Type B pancreatic cell (in vitro differentiated cells): Measurements from ENCODE around the gene OR10A7. TPM values are rescaled to one million over a fixed set of nuclear protein-coding genes. Genes with fewer than 3 reads are reported as not detected.

Source experiments
- DNase-seq: peaks from one replicate; pipeline ENCODE4 v3.0.0; 2021; ENCODE audit warnings: mixed read lengths; ENCODE audit not compliant: unreplicated experiment; ENCODE audit errors: extremely low spot score
- H3K27ac Mint-ChIP-seq: 2 replicates; pipeline ENCODE4 v1.8.0; 2021; ENCODE audit warnings: mild to moderate bottlenecking, mixed read lengths
- H3K27me3 Mint-ChIP-seq: 2 replicates; pipeline ENCODE4 v1.8.0; 2021; ENCODE audit warnings: mixed read lengths
- H3K36me3 Mint-ChIP-seq: 2 replicates; pipeline ENCODE4 v1.8.0; 2021; ENCODE audit warnings: mixed read lengths
- H3K4me1 Mint-ChIP-seq: one replicate; pipeline ENCODE4 v1.8.0; 2021; ENCODE audit warnings: mixed read lengths; ENCODE audit not compliant: unreplicated experiment
- H3K4me3 Mint-ChIP-seq: 2 replicates; pipeline ENCODE4 v1.8.0; 2021; ENCODE audit warnings: mild to moderate bottlenecking, mixed read lengths
- H3K9me3 Mint-ChIP-seq: 2 replicates; pipeline ENCODE4 v1.8.0; 2021; ENCODE audit warnings: mixed read lengths
- CTCF ChIP-seq: fragments of 200-600 bp; sonication (generic); conservative IDR thresholded peaks from 2 replicates; pipeline ENCODE4 v1.5.0; 2021; ENCODE audit warnings: antibody characterized with exemption, mild to moderate bottlenecking
- total RNA-seq: library from RNA; stranded (reverse); gene quantifications from 2 replicates; pipeline ENCODE4 v1.2.1, GENCODE V29; 2021; ENCODE audit warnings: low replicate concordance

Gene OR10A7
- total RNA-seq, 1 donor from 2014 or later, result not detected

GRCh38 chr12:55188974-55189556 is 31.8 kb upstream of the OR10A7 start:
- no peak overlapping the region for H3K27ac Mint-ChIP-seq
- H3K4me3 Mint-ChIP-seq, result no peak overlapping the region
- peaks cover 5% of the 10 kb centered on the region for H3K27me3 Mint-ChIP-seq
- H3K4me1 Mint-ChIP-seq, result no peaks in the 10 kb centered on the region
- TF ChIP-seq CTCF, result peak; percentile 98
- H3K36me3 Mint-ChIP-seq, result no peaks in the 10 kb centered on the region
- DNase-seq, result no peak
- H3K9me3 Mint-ChIP-seq, result no peaks in the 10 kb centered on the region

GRCh38 chr12:55194382-55194781 is 26.4 kb upstream of the OR10A7 start:
- Mint-ChIP-seq H3K36me3 (no peaks in the 10 kb centered on the region), H3K4me1 (no peaks in the 10 kb centered on the region), H3K9me3 (no peaks in the 10 kb centered on the region), H3K27ac (no peak overlapping the region), H3K4me3 (no peak overlapping the region), H3K27me3 (peaks cover 9% of the 10 kb centered on the region)
- no peak for DNase-seq
- TF ChIP-seq CTCF, result no peak

GRCh38 chr12:55226523-55226922 is 5.7 kb downstream of the OR10A7 start:
- H3K27me3 Mint-ChIP-seq, result peaks cover 16% of the 10 kb centered on the region
- DNase-seq, result no peak
- no peaks in the 10 kb centered on the region for H3K36me3 Mint-ChIP-seq
- no peak overlapping the region for H3K27ac Mint-ChIP-seq
- no peaks in the 10 kb centered on the region for H3K4me1 Mint-ChIP-seq
- no peak overlapping the region for H3K4me3 Mint-ChIP-seq
- H3K9me3 Mint-ChIP-seq, result no peaks in the 10 kb centered on the region
- TF ChIP-seq CTCF, result no peak

- no peak overlapping the region for H3K27ac Mint-ChIP-seq
- H3K36me3 Mint-ChIP-seq, result no peaks in the 10 kb centered on the region
- no peak for TF ChIP-seq CTCF
- H3K4me3 Mint-ChIP-seq, result no peak overlapping the region
- DNase-seq, result no peak
- no peaks in the 10 kb centered on the region for H3K4me1 Mint-ChIP-seq
- H3K9me3 Mint-ChIP-seq, result no peaks in the 10 kb centered on the region
- peaks cover 21% of the 10 kb centered on the region for H3K27me3 Mint-ChIP-seq
Measured at GRCh38 chr12:55227643-55228042, 6.8 kb downstream of the OR10A7 start.

GRCh38 chr12:55244309-55244708 is 23.5 kb downstream of the OR10A7 start, which contains the start of gene OR6C74:
Gene OR6C74, plus strand, starts transcription at chr12:55244609. Its CDS starts 2,679 bp downstream, at chr12:55247288.
- Mint-ChIP-seq H3K9me3 (no peaks in the 10 kb centered on the region), H3K27ac (no peak within 1 kb of the TSS), H3K27me3 (peaks cover 3% of the 10 kb centered on the region), H3K4me3 (no peak within 1 kb of the TSS), H3K36me3 (no peaks in the 10 kb centered on the region), H3K4me1 (no peaks in the 10 kb centered on the region)
- TF ChIP-seq CTCF, result no peak
- DNase-seq, result no peak
